GM10847 (cell line): ENCODE results near the gene ABL2.

Experiments
- POLR2A ChIP-seq: IDR thresholded peaks from 2 replicates; pipeline ENCODE4 v1.6.1; 2011; ENCODE audit not compliant: insufficient read length; ENCODE audit errors: extremely low read depth

ABL2 gene

GRCh38 chr1:179058487-179059483 lies 170.7 kb downstream of the ABL2 start:
- no peak for TF ChIP-seq POLR2A

GRCh38 chr1:179055937-179056336 lies 173.5 kb downstream of the ABL2 start:
- TF ChIP-seq POLR2A = no peak

DNA sequence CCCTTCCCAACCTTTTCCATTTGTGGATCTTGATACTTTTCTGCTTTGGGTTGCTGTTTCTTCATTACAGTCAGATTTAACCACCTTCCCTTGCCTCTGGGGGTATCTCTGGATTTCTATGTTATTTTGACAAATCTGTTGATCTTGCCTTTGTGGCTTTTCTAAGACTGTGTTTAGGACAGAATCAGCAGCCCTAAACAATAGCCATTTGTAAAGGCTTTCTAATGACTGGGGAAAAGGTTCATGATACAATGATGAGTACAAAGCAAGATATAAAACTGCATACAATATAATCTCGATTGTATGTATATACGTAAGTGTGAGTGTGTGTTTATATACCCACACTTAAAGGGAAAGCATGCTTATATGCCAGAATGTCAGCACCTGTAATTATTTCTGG lies 176.0 kb downstream of the ABL2 start:
- TF ChIP-seq POLR2A = no peak

GRCh38 chr1:179052776-179053175 lies 176.7 kb downstream of the ABL2 start:
- TF ChIP-seq POLR2A = no peak
